OCI-LY3 (cell line): ENCODE measurements around the gene CELSR2.

Experiments used
- H2AFZ ChIP-seq: fragments of 200-600, 300-600 bp; shearing (Covaris generic); 2 replicates; pipeline ENCODE4 v1.6.0; 2014; ENCODE audit warnings: antibody characterized with exemption, low read depth, low read length
- H3K27ac ChIP-seq: fragments of 200-600, 300-600 bp; sonication (generic); 2 replicates; pipeline ENCODE4 v1.5.1; 2014; ENCODE audit warnings: mild to moderate bottlenecking, low read length, moderate library complexity, mixed read lengths
- H3K27me3 ChIP-seq: fragments of 200-600, 300-600 bp; sonication (generic); 2 replicates; pipeline ENCODE4 v1.6.1; 2014; ENCODE audit warnings: low read depth, low read length, mixed read lengths
- H3K36me3 ChIP-seq: fragments of 200-600, 300-600 bp; sonication (generic); replicated peaks from 2 replicates; pipeline ENCODE3; 2014; ENCODE audit warnings: low read depth, low read length, mixed read lengths
- H3K4me1 ChIP-seq: fragments of 300-600, 200-600 bp; sonication (generic); 2 replicates; pipeline ENCODE4 v1.6.1; 2014; ENCODE audit warnings: low read length, mixed read lengths
- H3K4me2 ChIP-seq: fragments of 200-600, 300-600 bp; sonication (generic); 2 replicates; pipeline ENCODE4 v1.6.1; 2014; ENCODE audit warnings: low read length, mixed read lengths
- H3K4me3 ChIP-seq: fragments of 300-600, 200-600 bp; sonication (generic); 2 replicates; pipeline ENCODE4 v1.5.1; 2014; ENCODE audit warnings: antibody characterized with exemption, mild to moderate bottlenecking, low read length, moderate library complexity
- H3K79me2 ChIP-seq: fragments of 300-600, 200-600 bp; shearing (Covaris generic); 2 replicates; pipeline ENCODE4 v1.6.1; 2014; ENCODE audit warnings: mild to moderate bottlenecking, low read length, mixed read lengths
- H3K9ac ChIP-seq: fragments of 300-600, 200-600 bp; shearing (Covaris generic); 2 replicates; pipeline ENCODE4 v1.6.0; 2014; ENCODE audit warnings: mild to moderate bottlenecking, low read length, moderate library complexity
- H3K9me3 ChIP-seq: fragments of 200-600, 300-600 bp; shearing (Covaris generic); 2 replicates; pipeline ENCODE4 v1.6.1; 2014; ENCODE audit warnings: low read length, mixed read lengths; ENCODE audit not compliant: insufficient read depth
- H4K20me1 ChIP-seq: fragments of 200-600, 300-600 bp; sonication (generic); 2 replicates; pipeline ENCODE4 v1.6.1; 2016; ENCODE audit warnings: low read length, mixed read lengths; ENCODE audit not compliant: insufficient read depth
- CTCF ChIP-seq: fragments of 200-600, 300-600 bp; sonication (generic); IDR thresholded peaks from 2 replicates; pipeline ENCODE4 v1.5.1; 2014; ENCODE audit warnings: antibody characterized with exemption, low read length, low read depth
- EZH2phosphoT487 ChIP-seq: fragments of 200-600 bp; shearing (Covaris generic); IDR thresholded peaks from 2 replicates; pipeline ENCODE4 v1.6.1; 2018; ENCODE audit warnings: antibody characterized with exemption, mixed run types, low read depth

CELSR2 gene

GRCh38 chr1:109206339-109206738 is 43.0 kb upstream of the CELSR2 start:
- Histone ChIP-seq H3K9ac (no peak overlapping the region), H3K27me3 (no peaks in the 10 kb centered on the region), H3K4me2 (no peak overlapping the region), H3K4me1 (peaks cover 4% of the 10 kb centered on the region; the same call in 1 of the 2 replicates), H3K79me2 (no peaks in the 10 kb centered on the region), H3K36me3 (no peaks in the 10 kb centered on the region), H3K4me3 (no peak overlapping the region), H3K9me3 (no peaks in the 10 kb centered on the region), H3K27ac (no peak overlapping the region), H4K20me1 (no peaks in the 10 kb centered on the region), H2AFZ (no peak overlapping the region)
- no peak for TF ChIP-seq CTCF
- no peak for TF ChIP-seq EZH2phosphoT487

- TF ChIP-seq EZH2phosphoT487, result no peak
- no peak for TF ChIP-seq CTCF
- no peak overlapping the region for H3K4me2 ChIP-seq
Measured at GRCh38 chr1:109207467-109208103, 41.8 kb upstream of the CELSR2 start.

GRCh38 chr1:109208394-109208793 is 40.9 kb upstream of the CELSR2 start:
- Histone ChIP-seq H3K4me2 (no peak overlapping the region), H3K27me3 (no peaks in the 10 kb centered on the region), H2AFZ (no peak overlapping the region), H3K9ac (no peak overlapping the region), H3K79me2 (no peaks in the 10 kb centered on the region), H4K20me1 (no peaks in the 10 kb centered on the region), H3K9me3 (no peaks in the 10 kb centered on the region), H3K4me3 (no peak overlapping the region), H3K4me1 (peaks cover 8% of the 10 kb centered on the region; the same call in 1 of the 2 replicates), H3K36me3 (no peaks in the 10 kb centered on the region), H3K27ac (no peak overlapping the region)
- TF ChIP-seq EZH2phosphoT487 (no peak), CTCF (no peak)

More at GRCh38 chr1:109207467-109208103, 41.8 kb upstream of the CELSR2 start:
- H4K20me1 ChIP-seq, result no peaks in the 10 kb centered on the region
- H3K27ac ChIP-seq, result no peak overlapping the region
- H3K4me3 ChIP-seq, result no peak overlapping the region
- no peaks in the 10 kb centered on the region for H3K36me3 ChIP-seq
- H3K27me3 ChIP-seq, result no peaks in the 10 kb centered on the region
- no peaks in the 10 kb centered on the region for H3K79me2 ChIP-seq
- peaks cover 4% of the 10 kb centered on the region; the same call in 1 of the 2 replicates for H3K4me1 ChIP-seq
- no peak overlapping the region for H2AFZ ChIP-seq
- H3K9ac ChIP-seq, result no peak overlapping the region
- H3K9me3 ChIP-seq, result no peaks in the 10 kb centered on the region

GRCh38 chr1:109208836-109209463 is 40.4 kb upstream of the CELSR2 start:
- Histone ChIP-seq H3K27ac (no peak overlapping the region), H3K4me1 (peaks cover 8% of the 10 kb centered on the region; the same call in 1 of the 2 replicates), H3K36me3 (no peaks in the 10 kb centered on the region), H4K20me1 (no peaks in the 10 kb centered on the region), H3K9me3 (no peaks in the 10 kb centered on the region), H3K27me3 (no peaks in the 10 kb centered on the region), H2AFZ (no peak overlapping the region), H3K4me3 (no peak overlapping the region), H3K9ac (no peak overlapping the region), H3K79me2 (peaks cover 2% of the 10 kb centered on the region), H3K4me2 (no peak overlapping the region)
- TF ChIP-seq CTCF, result no peak
- no peak for TF ChIP-seq EZH2phosphoT487
